Activated CD8-positive, alpha-beta memory T cell treated with anti-CD3 and anti-CD28 coated beads for 4 hours (primary cell): ENCODE results near the gene CLIC5.

Source experiments
- DNase-seq, 2 donors: peaks; one replicate each; pipeline ENCODE4 v3.0.0-alpha.2; 2020; ENCODE audit warnings: low read depth in 2 of 2

Gene CLIC5

GRCh38 chr6:45895569-45895968, 120.1 kb downstream of the CLIC5 start:
- DNase-seq: no peak

- DNase-seq: no peak
These were observed 122.9 kb downstream of the CLIC5 start for GRCh38 chr6:45892696-45893245.

GRCh38 chr6:45892196-45892595, 123.5 kb downstream of the CLIC5 start:
- DNase-seq: no peak

GRCh38 chr6:45886776-45887175, 128.9 kb downstream of the CLIC5 start:
- no peak for DNase-seq

GRCh38 chr6:45884336-45884735, 131.3 kb downstream of the CLIC5 start:
- no peak for DNase-seq

- DNase-seq: no peak
These were observed 133.0 kb downstream of the CLIC5 start for GRCh38 chr6:45882671-45883070.

- no peak for DNase-seq
These were observed 133.8 kb downstream of the CLIC5 start for GRCh38 chr6:45881705-45882467.

- no peak for DNase-seq
These were observed 135.0 kb downstream of the CLIC5 start for GRCh38 chr6:45880676-45881075.

- no peak for DNase-seq
These were observed 135.5 kb downstream of the CLIC5 start for GRCh38 chr6:45880159-45880558.

GRCh38 chr6:45877970-45878590, 137.6 kb downstream of the CLIC5 start:
- DNase-seq: no peak

- no peak for DNase-seq
These were observed 142.8 kb downstream of the CLIC5 start for GRCh38 chr6:45872827-45873365.

GRCh38 chr6:45870531-45870930, 145.1 kb downstream of the CLIC5 start:
- DNase-seq: no peak

- DNase-seq: no peak
These were observed 151.0 kb downstream of the CLIC5 start for GRCh38 chr6:45864651-45865050.

GRCh38 chr6:45858691-45859090, 157.0 kb downstream of the CLIC5 start:
- no peak for DNase-seq

GRCh38 chr6:45857827-45858226, 157.8 kb downstream of the CLIC5 start:
- DNase-seq: no peak

GRCh38 chr6:45855642-45856394, 159.8 kb downstream of the CLIC5 start:
- no peak for DNase-seq

- DNase-seq: no peak
These were observed 161.4 kb downstream of the CLIC5 start for GRCh38 chr6:45854149-45854742.

- no peak for DNase-seq
These were observed 164.6 kb downstream of the CLIC5 start for GRCh38 chr6:45851034-45851400.

- no peak for DNase-seq
These were observed 165.2 kb downstream of the CLIC5 start for GRCh38 chr6:45850378-45851033.

GRCh38 chr6:45845567-45845966, 170.1 kb downstream of the CLIC5 start:
- DNase-seq: no peak

GRCh38 chr6:45844986-45845385, 170.7 kb downstream of the CLIC5 start:
- no peak for DNase-seq
